HepG2 (cell line): ENCODE data around the gene DLG4. TPM values are rescaled to one million over a fixed set of nuclear protein-coding genes. Genes with fewer than 3 reads are reported as not detected.

ENCODE experiments used
- ATAC-seq: fragments of 200-7000 bp; cut with Tn5 transposase; 3 replicates; pipeline ENCODE4 v1.9.1; 2020; ENCODE audit warnings: mild to moderate bottlenecking, moderate library complexity
- BruUV-seq: library from RNA; stranded (reverse); fragments of 400-500 nt; replicated peaks from 2 replicates; lab custom pipeline; 2021; lab: Mats Ljungman, UMichigan
- CTCF ChIA-PET: fragments of 300-600 bp; formaldehyde crosslinking; extraction: SDS; loops from one replicate; lab custom pipeline; 2021; ENCODE audit warnings: low total read pairs, inconsistent platforms, low intra/inter-chr PET ratio; lab: Yijun Ruan, JAX
- POLR2A ChIA-PET: fragments of 350-600 bp; sonication (Branson Sonifier 250); formaldehyde crosslinking; loops from one replicate; lab custom pipeline; 2020; ENCODE audit warnings: antibody characterized with exemption, inconsistent platforms; lab: Yijun Ruan, JAX
- DNase-seq: peaks from one replicate; pipeline ENCODE4 v3.0.0-alpha.2; 2015; ENCODE audit warnings: low spot score
- FAIRE-seq: peaks from 3 replicates; lab custom pipeline; 2011; peaks lifted over from hg19 to GRCh38; lab: Jason Lieb, UNC
- H2AFZ ChIP-seq: one replicate; pipeline ENCODE4 v1.6.1; 2011; ENCODE audit warnings: low read length, inconsistent platforms
- H3K27ac ChIP-seq: fragments of 300-600 bp; 3 replicates; pipeline ENCODE4 v1.8.0; 2011; ENCODE audit warnings: mixed run types, mild to moderate bottlenecking, mixed read lengths, low read length, inconsistent platforms; ENCODE audit not compliant: insufficient read depth; ENCODE audit errors: extremely low read length
- H3K27me3 ChIP-seq, 2 experiments: fragments of 200-600 bp in 1 of 2; 2 replicates in 1 of 2; 3 replicates in 1 of 2; pipeline versions ENCODE4 v1.6.0 to v1.8.0; 2011; ENCODE audit warnings: low read length in 2 of 2, mild to moderate bottlenecking in 2 of 2, moderate library complexity in 2 of 2, inconsistent platforms in 1 of 2; ENCODE audit not compliant: insufficient read depth in 2 of 2, control insufficient read depth in 1 of 2
- H3K36me3 ChIP-seq, 2 experiments: fragments of 200-600 bp in 1 of 2; replicated peaks in 1 of 2; 2 replicates in 1 of 2; 3 replicates in 1 of 2; pipeline versions ENCODE4 v1.5.1 to v1.8.0; 2011; ENCODE audit warnings: low read length in 2 of 2, inconsistent platforms in 1 of 2; ENCODE audit not compliant: insufficient read depth in 2 of 2, control insufficient read depth in 1 of 2
- H3K4me1 ChIP-seq: 2 replicates; pipeline ENCODE4 v1.5.1; 2012; ENCODE audit warnings: low read length, inconsistent platforms; ENCODE audit not compliant: insufficient read depth
- H3K4me2 ChIP-seq: 2 replicates; pipeline ENCODE4 v1.6.0; 2011; ENCODE audit warnings: low read depth, low read length, inconsistent platforms
- H3K4me3 ChIP-seq, 3 experiments: fragments of 200-600 bp in 1 of 3; sonication (generic), shearing (Covaris generic) in 1 of 3; replicated peaks in 1 of 3; 2 replicates each; pipeline ENCODE4 v1.5.1; 2011 to 2016; ENCODE audit warnings: low read length in 3 of 3, inconsistent platforms in 2 of 3, low read depth in 2 of 3, mild to moderate bottlenecking in 2 of 3, control low read depth in 1 of 3, mixed read lengths in 1 of 3; ENCODE audit not compliant: insufficient read depth in 1 of 3
- H3K79me2 ChIP-seq: one replicate; pipeline ENCODE4 v1.6.1; 2011; ENCODE audit warnings: low read length, inconsistent platforms; ENCODE audit not compliant: insufficient read depth
- H3K9ac ChIP-seq: 2 replicates; pipeline ENCODE4 v1.6.0; 2011; ENCODE audit warnings: mild to moderate bottlenecking, low read depth, low read length, inconsistent platforms; ENCODE audit not compliant: insufficient read depth
- H3K9me3 ChIP-seq: 2 replicates; pipeline ENCODE4 v1.5.1; 2012; ENCODE audit warnings: mild to moderate bottlenecking, low read length
- H4K20me1 ChIP-seq: 2 replicates; pipeline ENCODE4 v1.6.0; 2011; ENCODE audit warnings: inconsistent platforms, mild to moderate bottlenecking, low read length, moderate library complexity; ENCODE audit not compliant: insufficient read depth
- CREB1 ChIP-seq, 2 experiments: fragments of 450-650 bp in 1 of 2; IDR thresholded peaks; 2 replicates each; pipeline ENCODE4 v1.6.1; 2016 to 2017; ENCODE audit warnings: control low read depth in 1 of 2, mild to moderate bottlenecking in 1 of 2, missing compliant biosample characterization in 1 of 2, missing genetic modification characterization in 1 of 2
- PLSCR1 ChIP-seq: sonication (generic); formaldehyde crosslinking; IDR thresholded peaks from 2 replicates; pipeline ENCODE4 v1.5.0; 2020; ENCODE audit warnings: missing genetic modification reagents, mild to moderate bottlenecking, borderline replicate concordance
- SNRNP70 ChIP-seq: fragments of 200-400 bp; formaldehyde crosslinking; IDR thresholded peaks from 2 replicates; pipeline ENCODE4 v1.6.1; 2017; ENCODE audit warnings: mild to moderate bottlenecking, low read depth, low read length, moderate library complexity
- THAP9 ChIP-seq: sonication (generic); formaldehyde crosslinking; IDR thresholded peaks from 2 replicates; pipeline ENCODE4; 2020; ENCODE audit warnings: missing genetic modification reagents, mild to moderate bottlenecking, borderline replicate concordance
- ZNF414 ChIP-seq: sonication (generic); formaldehyde crosslinking; IDR thresholded peaks from 2 replicates; pipeline ENCODE4 v1.5.0; 2020; ENCODE audit warnings: missing genetic modification reagents
- WGBS: methylation state at CpG from one replicate; pipeline ENCODE4 v1.1.6; 2017; ENCODE audit warnings: low lambda C conversion rate; 5-methylcytosine and 5-hydroxymethylcytosine counted together
- in situ Hi-C: cut with HindIII; loops from 2 replicates; pipeline ENCODE4 v1.10.0; 2017; ENCODE audit warnings: low pct_unique_long_range_greater_than_20kb; ENCODE audit not compliant: extremely low pct_ligation_motif_present
- intact Hi-C: fragments of 100-400 bp; cut with micrococcal nuclease; formaldehyde crosslinking; loops from one replicate; pipeline ENCODE4 v1.10.0; 2022; ENCODE audit not compliant: unreplicated experiment
- polyA plus RNA-seq, 8 experiments: library from polyadenylated mRNA; depleted of rRNA in 3 of 8; stranded (reverse) in 7 of 8; unstranded in 1 of 8; fragments of >200 nt; fragmentation: Illumina TruSeq in 4 of 8; extraction: Trizol in 4 of 8; gene quantifications; 2 replicates each; pipeline versions ENCODE4 v1.2.1 to v1.2.3, GENCODE V29; 2011 to 2016; ENCODE audit warnings: low read depth in 4 of 8, missing spikeins in 1 of 8, mixed read lengths in 1 of 8; ENCODE audit not compliant: insufficient read depth in 1 of 8
- total RNA-seq, 5 experiments: library from RNA; depleted of rRNA; stranded (reverse); fragments of >200 nt; fragmentation: Illumina TruSeq; extraction: Trizol; gene quantifications; 2 replicates each; pipeline ENCODE4 v1.2.3, GENCODE V29; 2016; ENCODE audit warnings: low read depth in 1 of 5

DLG4 gene
- total and polyA plus RNA-seq, 2 of the 13 experiments (the other 11 are each of a cell fraction or from before 2014, with no cell fraction given): 0.71 to 4.3 TPM

- no peak for DNase-seq
- intact Hi-C loops: loop anchor here (5.0 to 10.0 kb wide), 3 partner anchors 35 to 58 kb away; partner anchors contain the start of genes DVL2 and PHF23
- TF ChIP-seq PLSCR1 (CRISPR knock-in tag) (no peak), ZNF414 (CRISPR knock-in tag) (0 out of 2 replicates have a peak, but pooled peaks have one; percentile 26)
- Histone ChIP-seq H2AFZ (no peak overlapping the region), H3K9ac (peak overlapping the region; percentile 96), H3K36me3 (peaks cover 17 to 37% of the 10 kb centered on the region in 2 experiments), H3K79me2 (peaks cover 47% of the 10 kb centered on the region), H3K4me2 (peak overlapping the region; percentile 92), H3K4me1 (peaks cover 53% of the 10 kb centered on the region), H3K9me3 (no peaks in the 10 kb centered on the region), H3K27me3 (no peaks in the 10 kb centered on the region; a peak in 1 of 5 replicates), H3K4me3 (peak overlapping the region; percentile 73 to 93 (median 84)), H4K20me1 (peaks cover 36% of the 10 kb centered on the region), H3K27ac (peak overlapping the region; percentile 98)
- BruUV-seq: no TSS peak
- no peak for FAIRE-seq
- WGBS: 2% methylated on average over 17 of the region's 17 CpGs
- in situ Hi-C loops: loop anchor here (5.0 kb wide), 1 partner anchor 40 kb away; the partner anchor contains the start of genes ACADVL and DLG4
- ChIA-PET CTCF (interaction anchor here (1.5 to 1.8 kb wide), 2 partner anchors 9 to 41 kb away, joined by 4 read pairs; no protein-coding TSS in a partner anchor), POLR2A (interaction anchor here (1.2 to 4.4 kb wide), 15 partner anchors 8 to 141 kb away, joined by 4 to 76 read pairs (median 19); partner anchors contain the start of genes ACADVL, ASGR2, DLG4 and DVL2)
- no peak for ATAC-seq
Observed at GRCh38 chr17:7176841-7177190, 42.8 kb downstream of the DLG4 start.

GRCh38 chr17:7176107-7176840 is 43.4 kb downstream of the DLG4 start:
- CTCF ChIA-PET: interaction anchor here (1.5 kb wide), 1 partner anchor 10 kb away, joined by 4 read pairs; no protein-coding TSS in a partner anchor
- H3K4me2 ChIP-seq: peak overlapping the region; percentile 92
- BruUV-seq: no TSS peak
- H3K27me3 ChIP-seq: no peaks in the 10 kb centered on the region; a peak in 1 of 5 replicates
- DNase-seq (no peak), ATAC-seq (no peak), FAIRE-seq (peak; percentile 8)
- H3K9me3 ChIP-seq: no peaks in the 10 kb centered on the region
- peaks cover 17 to 37% of the 10 kb centered on the region in 2 experiments for H3K36me3 ChIP-seq
- intact Hi-C loops: loop anchor here (5.0 to 10.0 kb wide), 3 partner anchors 36 to 59 kb away; partner anchors contain the start of genes DVL2 and PHF23
- peak overlapping the region; percentile 43 to 93 (median 84) for H3K4me3 ChIP-seq
- H3K4me1 ChIP-seq: peaks cover 56% of the 10 kb centered on the region
- peak overlapping the region; percentile 96 for H3K9ac ChIP-seq
- peaks cover 47% of the 10 kb centered on the region for H3K79me2 ChIP-seq
- POLR2A ChIA-PET: interaction anchor here (1.2 to 4.4 kb wide), 9 partner anchors 8 to 130 kb away, joined by 4 to 76 read pairs (median 25); partner anchors contain the start of genes ACADVL and DLG4
- H2AFZ ChIP-seq: no peak overlapping the region
- H4K20me1 ChIP-seq: peaks cover 39% of the 10 kb centered on the region
- in situ Hi-C loops: loop anchor here (5.0 kb wide), 1 partner anchor 41 kb away; the partner anchor contains the start of genes ACADVL and DLG4
- 85% methylated on average over 1 of the region's 1 CpG for WGBS
- peak overlapping the region; percentile 60 for H3K27ac ChIP-seq
- no peak for TF ChIP-seq THAP9 (CRISPR knock-in tag)
- TF ChIP-seq CREB1 (IDR thresholded peaks at IDR 0.05): peak; percentile 2; the same call in 1 of the 2 replicates
- no peak for TF ChIP-seq CREB1 (CRISPR knock-in tag; IDR thresholded peaks at IDR 0.05)
- TF ChIP-seq SNRNP70: no peak
